Neuronal stem cell (in vitro differentiated cells): ENCODE data around the gene NDUFS8.

Experiments
- DNase-seq: peaks from one replicate; pipeline ENCODE4 v3.0.0-alpha.2; 2013; ENCODE audit warnings: low spot score
- H2AFZ ChIP-seq: one replicate; pipeline ENCODE4 v1.6.1; 2013; ENCODE audit warnings: mild to moderate bottlenecking, low read length, inconsistent platforms
- H2AK5ac ChIP-seq: 2 replicates; pipeline ENCODE4 v1.6.1; 2013; ENCODE audit warnings: low read depth, mild to moderate bottlenecking, inconsistent platforms, low read length, moderate library complexity, mixed read lengths
- H2BK120ac ChIP-seq: 2 replicates; pipeline ENCODE4 v1.6.1; 2013; ENCODE audit warnings: low read depth, mild to moderate bottlenecking, inconsistent platforms, low read length, moderate library complexity, mixed read lengths
- H2BK12ac ChIP-seq: one replicate; pipeline ENCODE4 v1.6.1; 2013; ENCODE audit warnings: low read length, inconsistent platforms
- H2BK15ac ChIP-seq: 2 replicates; pipeline ENCODE4 v1.6.1; 2013; ENCODE audit warnings: mild to moderate bottlenecking, low read length, inconsistent platforms, mixed read lengths
- H2BK5ac ChIP-seq: one replicate; pipeline ENCODE4 v1.6.1; 2013; ENCODE audit warnings: inconsistent platforms, mild to moderate bottlenecking, low read length, moderate library complexity
- H3K14ac ChIP-seq: one replicate; pipeline ENCODE4 v1.6.1; 2013; ENCODE audit warnings: low read length, inconsistent platforms
- H3K18ac ChIP-seq: 2 replicates; pipeline ENCODE4 v1.6.1; 2013; ENCODE audit warnings: low read length, inconsistent platforms
- H3K23ac ChIP-seq: 2 replicates; pipeline ENCODE4 v1.6.1; 2013; ENCODE audit warnings: low read depth, mild to moderate bottlenecking, mixed read lengths, low read length, inconsistent platforms; ENCODE audit not compliant: poor library complexity
- H3K27ac ChIP-seq: replicated peaks from 3 replicates; pipeline ENCODE4 v1.5.1; 2013; ENCODE audit warnings: low read length, inconsistent platforms
- H3K27me3 ChIP-seq, 3 experiments: 2 replicates each; pipeline ENCODE4 v1.6.1; 2013; ENCODE audit warnings: low read length in 3 of 3, mild to moderate bottlenecking in 2 of 3, inconsistent platforms in 1 of 3, low read depth in 1 of 3, mixed read lengths in 1 of 3, moderate library complexity in 1 of 3; ENCODE audit not compliant: control insufficient read depth in 3 of 3, insufficient read depth in 3 of 3
- H3K36me3 ChIP-seq, 2 donors: replicated peaks in 1 of 2; 2 replicates each; pipeline ENCODE4 v1.6.1; 2013; ENCODE audit warnings: low read length in 2 of 2; ENCODE audit not compliant: control insufficient read depth in 2 of 2, insufficient read depth in 2 of 2
- H3K4ac ChIP-seq: 2 replicates; pipeline ENCODE4 v1.6.1; 2013; ENCODE audit warnings: inconsistent platforms, mild to moderate bottlenecking, low read length, moderate library complexity
- H3K4me1 ChIP-seq, 2 donors: 1 replicate in 1 of 2; 2 replicates in 1 of 2; pipeline ENCODE4 v1.6.1; 2013; ENCODE audit warnings: low read length in 2 of 2, low read depth in 1 of 2; ENCODE audit not compliant: control insufficient read depth in 2 of 2, insufficient read depth in 1 of 2
- H3K4me2 ChIP-seq: one replicate; pipeline ENCODE4 v1.6.1; 2013; ENCODE audit warnings: mild to moderate bottlenecking, low read length, inconsistent platforms; ENCODE audit not compliant: insufficient read depth, poor library complexity, severe bottlenecking
- H3K4me3 ChIP-seq, 2 donors: 2 replicates each; pipeline ENCODE4 v1.5.1; 2013; ENCODE audit warnings: low read length in 2 of 2, mild to moderate bottlenecking in 2 of 2, inconsistent platforms in 1 of 2, moderate library complexity in 1 of 2
- H3K79me1 ChIP-seq: one replicate; pipeline ENCODE4 v1.6.1; 2013; ENCODE audit warnings: low read depth, mild to moderate bottlenecking, inconsistent platforms, low read length, moderate library complexity
- H3K9ac ChIP-seq: one replicate; pipeline ENCODE4 v1.6.1; 2013; ENCODE audit warnings: mild to moderate bottlenecking, low read depth, low read length, inconsistent platforms; ENCODE audit not compliant: poor library complexity
- H3K9me3 ChIP-seq, 2 donors: replicated peaks in 1 of 2; 2 replicates each; pipeline versions ENCODE3 to v1.6.1; 2013; ENCODE audit warnings: low read length in 2 of 2, mild to moderate bottlenecking in 2 of 2, inconsistent platforms in 1 of 2, low read depth in 1 of 2, mixed read lengths in 1 of 2, moderate library complexity in 1 of 2; ENCODE audit not compliant: control insufficient read depth in 2 of 2, insufficient read depth in 1 of 2
- H4K8ac ChIP-seq: one replicate; pipeline ENCODE4 v1.6.1; 2013; ENCODE audit warnings: low read depth, mild to moderate bottlenecking, inconsistent platforms, low read length, moderate library complexity
- H4K91ac ChIP-seq: one replicate; pipeline ENCODE4 v1.6.1; 2013; ENCODE audit warnings: low read length, low read depth, mild to moderate bottlenecking, inconsistent platforms; ENCODE audit not compliant: poor library complexity
- WGBS, 2 donors: extraction: QIAGEN DNeasy Blood & Tissue Kit; methylation state at CpG; one replicate each; pipeline ENCODE4 v1.1.7; 2013; ENCODE audit warnings: missing lambda C conversion rate in 2 of 2, mixed read lengths in 1 of 2; ENCODE audit not compliant: insufficient read length in 2 of 2, insufficient replicate concordance in 1 of 2; ENCODE audit errors: extremely low coverage in 2 of 2; 5-methylcytosine and 5-hydroxymethylcytosine counted together

Gene NDUFS8

GRCh38 chr11:68010090-68011041 is 20.1 kb upstream of the NDUFS8 start, which contains the start of gene ALDH3B1:
Gene ALDH3B1, plus strand, starts transcription at chr11:68010327. Its CDS starts 4,971 bp downstream, at chr11:68015298.
- peak within 1 kb of the TSS; percentile 61 for H3K23ac ChIP-seq
- peaks cover 8 to 50% of the 10 kb centered on the region in 2 donors for H3K4me1 ChIP-seq
- H2AK5ac ChIP-seq: peak within 1 kb of the TSS; percentile 43
- H4K8ac ChIP-seq: peak within 1 kb of the TSS; percentile 29
- H3K4me2 ChIP-seq: peak within 1 kb of the TSS; percentile 35
- H3K27me3 ChIP-seq: no peaks in the 10 kb centered on the region
- no peak within 1 kb of the TSS for H3K27ac ChIP-seq
- peak within 1 kb of the TSS; percentile 92 for H2AFZ ChIP-seq
- H2BK120ac ChIP-seq: no peak within 1 kb of the TSS
- no peak for DNase-seq
- H3K18ac ChIP-seq: peak within 1 kb of the TSS; percentile 83
- H3K14ac ChIP-seq: peak within 1 kb of the TSS; percentile 42
- H3K79me1 ChIP-seq: no peaks in the 10 kb centered on the region
- H2BK15ac ChIP-seq: peak within 1 kb of the TSS; percentile 10
- H3K4ac ChIP-seq: no peak within 1 kb of the TSS
- H4K91ac ChIP-seq: no peak within 1 kb of the TSS
- no peaks in the 10 kb centered on the region for H3K9me3 ChIP-seq
- H3K36me3 ChIP-seq: no peaks in the 10 kb centered on the region
- H3K9ac ChIP-seq: no peak within 1 kb of the TSS
- no CpG with 5 or more reads among the region's 33 CpGs for WGBS, 2 donors
- H2BK12ac ChIP-seq: no peak within 1 kb of the TSS
- H3K4me3 ChIP-seq: peak within 1 kb of the TSS in 1 of 2 donors; percentile 28
- peak within 1 kb of the TSS; percentile 83 for H2BK5ac ChIP-seq

- Histone ChIP-seq H3K4me1 (peaks cover 8 to 50% of the 10 kb centered on the region in 2 donors), H3K27me3 (no peaks in the 10 kb centered on the region), H2BK120ac (peak overlapping the region; percentile 81), H3K4me2 (no peak overlapping the region), H3K4ac (no peak overlapping the region), H2BK5ac (peak overlapping the region; percentile 43), H3K14ac (no peak overlapping the region), H4K8ac (no peak overlapping the region), H3K9ac (no peak overlapping the region), H3K79me1 (no peaks in the 10 kb centered on the region), H3K36me3 (no peaks in the 10 kb centered on the region), H2BK15ac (peak overlapping the region; percentile 10), H3K9me3 (no peaks in the 10 kb centered on the region), H2AFZ (peak overlapping the region; percentile 92), H2AK5ac (peak overlapping the region; percentile 76), H3K18ac (peak overlapping the region; percentile 57), H3K27ac (no peak overlapping the region), H2BK12ac (no peak overlapping the region), H3K23ac (no peak overlapping the region), H4K91ac (no peak overlapping the region), H3K4me3 (no peak overlapping the region)
- WGBS, 2 donors: no CpG with 5 or more reads among the region's 16 CpGs
- no peak for DNase-seq
Measured at GRCh38 chr11:68011051-68011943, 19.2 kb upstream of the NDUFS8 start.

GRCh38 chr11:68012044-68012842 is 18.2 kb upstream of the NDUFS8 start:
- H3K4me3 ChIP-seq: peak overlapping the region in 1 of 2 donors; percentile 11
- WGBS, 2 donors: no CpG with 5 or more reads among the region's 17 CpGs
- H3K4me1 ChIP-seq: peaks cover 9 to 60% of the 10 kb centered on the region in 2 donors

More at GRCh38 chr11:68012044-68012842, 18.2 kb upstream of the NDUFS8 start:
- no peak overlapping the region for H3K27ac ChIP-seq
- H3K18ac ChIP-seq: peak overlapping the region; percentile 13
- H3K36me3 ChIP-seq: no peaks in the 10 kb centered on the region
- H2BK120ac ChIP-seq: peak overlapping the region; percentile 81
- peak overlapping the region; percentile 43 for H2BK5ac ChIP-seq
- no peak overlapping the region for H4K8ac ChIP-seq
- H2AK5ac ChIP-seq: peak overlapping the region; percentile 82
- no peak for DNase-seq
- no peaks in the 10 kb centered on the region for H3K9me3 ChIP-seq
- no peak overlapping the region for H3K23ac ChIP-seq
- H2BK12ac ChIP-seq: peak overlapping the region; percentile 46
- H3K9ac ChIP-seq: no peak overlapping the region
- H3K4me2 ChIP-seq: no peak overlapping the region
- H3K4ac ChIP-seq: no peak overlapping the region
- H2BK15ac ChIP-seq: peak overlapping the region; percentile 76
- no peaks in the 10 kb centered on the region for H3K79me1 ChIP-seq
- no peak overlapping the region for H4K91ac ChIP-seq
- H3K27me3 ChIP-seq: no peaks in the 10 kb centered on the region
- no peak overlapping the region for H3K14ac ChIP-seq
- H2AFZ ChIP-seq: no peak overlapping the region
